Measurements from ENCODE around the gene FYB1. TPM values are rescaled to one million over a fixed set of nuclear protein-coding genes. Genes with fewer than 3 reads are reported as not detected.

Gene FYB1
- total RNA-seq, 1 experiment from 2014 or later, result not detected

- H3K27me3 Mint-ChIP-seq (ENCODE audit: low read depth), result no peaks in the 10 kb centered on the region; the same call in 1 of the 2 replicates
- Histone ChIP-seq H3K14ac (ENCODE audit: insufficient read depth, low read length) (no peak overlapping the region), H2AFZ (ENCODE audit: low read length) (no peak overlapping the region)
Measured at GRCh38 chr5:39132128-39132447, 87.3 kb downstream of the FYB1 start.

More at GRCh38 chr5:39132128-39132447, 87.3 kb downstream of the FYB1 start:
- Histone ChIP-seq H2BK20ac (ENCODE audit: low read depth, low read length, poor library complexity, severe bottlenecking) (no peak overlapping the region), H4K8ac (replicated peaks; ENCODE audit: insufficient read length, low read depth, low read length) (no peak overlapping the region), H3K79me1 (ENCODE audit: insufficient read depth, low read depth, low read length, poor library complexity, severe bottlenecking) (no peaks in the 10 kb centered on the region), H3K27me3 (ENCODE audit: insufficient read depth, low read length) (no peaks in the 10 kb centered on the region), H3K4me1 (ENCODE audit: insufficient read depth, low read length) (no peaks in the 10 kb centered on the region), H3K4ac (ENCODE audit: low read depth, low read length) (no peak overlapping the region), H3K79me2 (ENCODE audit: insufficient read depth, low read length) (no peaks in the 10 kb centered on the region), H4K5ac (ENCODE audit: insufficient read length, low read depth, low read length) (no peak overlapping the region), H3K18ac (ENCODE audit: insufficient read length, low read depth, low read length) (no peak overlapping the region), H3K23me2 (ENCODE audit: insufficient read length, low read depth, low read length, poor library complexity, severe bottlenecking) (no peaks in the 10 kb centered on the region), H4K20me1 (ENCODE audit: control insufficient read depth, insufficient read depth, insufficient read length) (no peaks in the 10 kb centered on the region), H3T11ph (ENCODE audit: low read length) (no peak overlapping the region), H3K27ac (ENCODE audit: insufficient read length, low read depth, low read length) (no peak overlapping the region), H2BK15ac (ENCODE audit: low read depth, low read length) (no peak overlapping the region), H3K23ac (ENCODE audit: insufficient read length, low read depth, low read length) (no peak overlapping the region), H3K56ac (ENCODE audit: insufficient read length, low read depth, low read length) (no peak overlapping the region), H3K9ac (ENCODE audit: extremely low read depth, insufficient read length, low read length) (no peak overlapping the region), H2BK120ac (ENCODE audit: low read depth, low read length, poor library complexity, severe bottlenecking) (no peak overlapping the region), H4K91ac (ENCODE audit: insufficient read length, low read depth, low read length) (no peak overlapping the region), H2AK5ac (ENCODE audit: insufficient read length, low read length) (no peak overlapping the region), H2BK12ac (ENCODE audit: insufficient read length, low read depth, low read length) (no peak overlapping the region), H3K4me2 (ENCODE audit: insufficient read depth, insufficient read length, low read length) (no peak overlapping the region), H2BK5ac (ENCODE audit: insufficient read length, low read length) (no peak overlapping the region), H3K9me3 (ENCODE audit: control insufficient read depth, low read depth, low read length) (no peaks in the 10 kb centered on the region)
- H3K27ac Mint-ChIP-seq, result no peak overlapping the region
- H3K9me3 Mint-ChIP-seq, result no peaks in the 10 kb centered on the region
- TF ChIP-seq CTCF (conservative IDR thresholded peaks at IDR 0.05), result no peak
- H3K4me3 Mint-ChIP-seq, result no peak overlapping the region
- DNase-seq, result no peak
- peaks cover 2 to 6% of the 10 kb centered on the region in 2 experiments for H3K4me1 Mint-ChIP-seq
- no peaks in the 10 kb centered on the region for H3K36me3 Mint-ChIP-seq (ENCODE audit: insufficient read depth in 1 of 3, low read depth in 3 of 3)
- WGBS (ENCODE audit: extremely low coverage, insufficient read length, low lambda C conversion rate), result no CpG with 5 or more reads among the region's 3 CpGs

Measured in H9 (cell line).